ENCODE data around the gene AGAP2.
"Not testable (repeated sequence)": the region's sequence is repeated elsewhere in the genome, so short reads cannot be mapped to it uniquely, and the experiment has no call there.

Gene AGAP2

DNA sequence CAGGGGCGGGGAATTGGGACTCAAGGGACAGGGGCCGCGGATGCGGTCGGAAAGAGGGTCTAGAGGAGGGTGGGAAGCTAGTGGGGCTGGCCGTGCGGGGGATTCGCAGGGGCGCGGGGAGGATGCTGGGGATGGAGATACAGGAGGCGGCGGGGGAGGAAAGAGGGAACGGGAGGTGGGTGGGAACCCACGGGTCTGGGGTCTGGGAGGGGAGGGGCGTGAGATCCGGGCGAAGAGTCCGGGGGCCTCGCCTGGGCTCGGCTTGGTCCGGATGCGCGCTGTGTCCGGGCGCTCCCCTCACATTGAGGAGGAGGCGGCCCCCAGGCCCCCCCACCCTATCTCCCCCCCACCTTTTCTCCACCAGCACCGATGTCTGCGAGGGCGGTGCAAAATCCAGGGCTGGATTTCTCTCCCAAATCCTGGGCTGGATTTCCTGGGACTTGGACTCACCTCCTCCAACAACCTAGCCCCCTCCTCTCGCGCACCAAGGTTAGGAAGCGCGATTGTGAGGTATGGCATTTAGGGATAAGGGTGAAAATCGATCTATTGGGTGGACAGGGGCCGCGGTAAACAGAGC lies at the start of gene AGAP2:
Gene AGAP2, minus strand, starts transcription at position 82 of the 577 bp plus-strand sequence. CDS start 496 bp downstream, outside the sequence.
- peak; percentile 26 for DNase-seq

DNA sequence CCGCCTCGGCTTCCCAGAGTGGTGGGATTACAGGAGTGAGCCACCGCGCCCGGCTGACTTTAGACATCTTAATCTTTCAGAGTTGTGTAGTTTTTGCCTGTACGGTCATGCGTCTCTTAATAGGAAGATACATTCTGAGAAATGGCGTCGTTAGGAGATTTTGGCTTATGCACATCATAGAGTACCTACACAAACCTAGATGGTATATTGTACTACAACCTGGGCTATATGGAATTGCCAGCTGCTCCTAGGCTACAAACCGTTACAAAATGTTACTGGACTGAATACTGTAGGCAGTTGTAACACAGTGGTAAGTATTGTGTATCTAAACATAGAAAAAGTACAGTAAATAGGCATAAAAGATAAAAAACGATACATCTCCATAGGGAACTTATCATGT lies 45.3 kb upstream of the AGAP2 start:
- DNase-seq: no peak

DNA sequence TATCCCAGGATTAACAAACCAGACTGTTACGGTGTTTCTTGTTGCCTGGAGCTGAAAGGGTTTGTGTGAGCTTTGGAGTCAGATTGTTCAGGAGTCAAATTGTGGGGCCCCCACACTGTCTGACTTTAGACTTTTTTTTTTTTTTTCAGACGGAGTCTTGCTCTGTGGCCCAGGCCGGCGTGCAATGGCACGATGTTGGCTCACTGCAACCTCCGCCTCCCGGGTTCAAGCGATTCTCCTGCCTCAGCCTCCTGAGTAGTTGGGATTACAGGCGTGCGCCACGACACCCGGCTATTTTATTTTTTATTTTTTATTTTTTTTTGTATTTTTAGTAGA lies 44.9 kb upstream of the AGAP2 start:
- no peak for DNase-seq

DNA sequence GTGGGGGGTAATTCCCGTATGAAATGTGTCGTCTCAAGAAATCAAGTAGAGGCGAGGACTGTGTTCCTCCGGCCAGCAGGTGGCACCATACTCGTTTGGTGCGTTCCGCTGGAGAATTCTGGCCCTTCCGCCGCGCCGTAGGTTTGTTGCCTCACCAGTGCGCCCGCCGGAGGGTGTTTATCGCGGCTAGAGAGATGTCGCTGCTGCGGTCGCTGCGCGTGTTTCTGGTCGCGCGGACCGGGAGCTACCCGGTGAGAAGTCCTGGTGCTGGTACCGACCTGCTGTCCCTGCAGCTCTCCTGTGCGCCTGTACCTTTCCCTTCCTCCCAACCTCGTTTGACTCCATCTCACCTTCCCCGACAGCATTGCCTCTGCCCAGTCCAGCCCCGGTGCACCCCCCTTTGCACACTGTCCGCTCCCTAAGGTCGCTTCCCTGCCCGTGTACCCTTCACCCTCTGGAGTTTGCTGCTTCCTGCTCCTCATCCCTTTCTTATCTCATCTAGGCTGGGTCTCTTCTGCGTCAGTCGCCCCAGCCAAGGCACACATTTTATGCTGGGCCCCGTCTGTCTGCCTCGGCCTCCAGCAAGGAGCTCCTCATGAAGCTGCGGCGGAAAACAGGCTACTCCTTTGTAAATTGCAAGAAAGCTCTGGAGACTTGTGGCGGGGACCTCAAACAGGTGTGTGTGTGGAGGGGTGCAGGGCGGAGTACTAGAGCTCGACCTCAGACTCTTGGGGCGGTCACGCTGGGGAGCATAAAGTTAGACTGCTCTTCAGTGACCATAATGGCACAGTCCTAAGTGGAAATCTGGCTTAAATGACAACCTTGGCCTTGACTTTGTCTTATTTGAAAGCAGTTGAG lies 44.3 kb upstream of the AGAP2 start, which contains the start of gene TSFM:
Gene TSFM, plus strand, starts transcription at position 180 of the 858 bp plus-strand sequence. Its CDS starts 15 bp downstream, at position 195.
- peak; percentile 95 for DNase-seq

DNA sequence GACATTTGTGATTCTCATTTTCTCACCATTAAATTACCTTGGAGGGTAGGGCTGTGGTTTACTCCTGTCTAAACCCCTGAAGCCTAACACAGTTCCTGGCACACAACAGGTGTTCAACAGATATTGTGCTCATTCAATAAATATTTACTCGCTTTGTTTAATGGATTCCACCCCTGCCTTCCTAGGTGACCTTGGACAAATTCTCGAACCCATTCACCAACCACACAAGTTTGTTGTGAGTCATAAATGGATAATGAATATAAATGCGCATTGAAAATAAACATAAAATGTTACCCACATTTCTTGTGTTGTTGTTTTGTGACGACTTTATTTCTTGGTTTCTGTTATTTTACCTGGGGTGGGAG lies 43.7 kb upstream of the AGAP2 start:
- DNase-seq: no peak

DNA sequence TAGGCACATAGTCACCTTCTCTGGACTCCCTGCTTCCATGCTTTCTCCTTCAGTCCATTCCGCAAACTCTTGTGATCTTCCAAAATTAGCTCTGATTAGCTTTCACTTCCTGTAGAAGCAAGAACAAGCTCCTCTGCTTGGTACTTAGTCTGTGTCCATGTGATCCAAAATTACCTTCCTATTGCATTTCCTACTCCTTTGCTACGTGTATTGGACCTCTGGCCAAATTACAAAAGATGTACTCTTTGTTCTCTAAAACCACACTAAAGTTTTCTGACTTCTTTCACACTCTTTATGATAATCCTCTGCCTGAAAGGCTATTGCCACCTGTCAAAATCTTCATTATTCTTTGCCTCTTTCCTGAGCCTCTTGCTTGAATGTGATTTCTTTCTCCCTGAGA lies 43.3 kb upstream of the AGAP2 start:
- no peak for DNase-seq

DNA sequence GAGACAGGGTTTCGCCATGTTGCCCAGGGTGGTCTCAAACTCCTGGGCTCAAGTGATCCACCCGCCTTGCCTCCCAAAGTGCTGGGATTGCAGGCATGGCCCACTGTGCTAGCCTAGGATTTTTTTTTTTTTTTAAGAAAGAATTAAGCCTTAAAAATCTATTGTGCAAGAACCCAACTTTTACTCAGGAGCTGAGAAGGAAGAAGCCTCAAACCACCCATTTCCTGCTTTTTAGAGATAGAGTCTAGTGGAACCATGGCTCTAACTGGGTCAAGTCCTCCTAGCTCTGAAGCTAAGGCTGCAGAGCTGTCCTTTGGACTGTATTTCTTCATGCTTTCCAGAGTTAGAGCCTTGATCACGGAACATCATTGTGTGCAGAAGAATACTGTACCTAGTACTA lies 42.7 kb upstream of the AGAP2 start:
- DNase-seq: no peak

DNA sequence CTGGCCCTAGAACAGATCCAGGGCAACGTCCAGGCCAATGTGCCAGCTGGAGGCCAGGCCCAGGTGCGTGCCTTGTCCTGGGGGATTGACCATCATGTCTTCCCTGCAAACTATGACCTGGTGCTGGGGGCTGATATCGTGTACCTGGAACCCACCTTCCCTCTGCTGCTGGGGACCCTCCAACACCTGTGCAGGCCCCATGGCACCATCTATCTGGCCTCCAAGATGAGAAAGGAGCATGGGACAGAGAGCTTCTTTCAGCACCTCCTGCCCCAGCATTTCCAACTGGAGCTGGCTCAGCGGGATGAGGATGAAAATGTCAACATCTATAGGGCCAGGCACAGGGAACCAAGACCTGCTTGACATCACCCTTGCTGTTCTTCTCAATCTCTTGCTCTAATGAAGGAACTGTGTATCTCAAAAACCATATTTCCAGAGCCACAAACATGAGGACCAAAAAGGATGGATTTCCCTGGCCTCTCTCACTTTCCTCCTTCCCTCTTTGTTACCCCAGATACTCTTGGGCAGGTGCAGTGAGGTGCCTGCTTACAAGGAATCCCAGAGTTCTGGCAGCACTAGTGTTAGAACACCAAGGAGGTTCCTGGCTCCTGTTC lies 41.8 kb upstream of the AGAP2 start:
- no peak for DNase-seq

DNA sequence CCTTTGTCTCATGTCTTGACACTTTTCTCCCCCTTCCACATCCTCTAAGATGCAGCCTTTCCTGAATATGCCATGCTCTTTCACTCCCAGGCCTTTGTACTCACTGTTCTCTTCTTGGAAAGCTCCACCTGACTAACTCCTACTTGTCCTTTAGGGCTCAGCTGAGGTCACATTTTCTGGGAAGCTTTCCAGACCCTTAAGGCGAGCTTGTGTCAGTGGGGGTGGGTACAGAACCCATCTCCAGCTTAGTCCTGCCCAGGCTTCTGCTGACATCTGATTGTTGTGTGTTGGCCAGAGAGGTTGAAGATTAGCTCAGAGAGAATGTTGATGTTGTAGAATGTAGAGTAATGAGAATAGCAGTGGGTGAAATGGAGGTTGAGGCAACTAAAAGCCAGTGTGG lies 41.2 kb upstream of the AGAP2 start:
- DNase-seq: no peak

DNA sequence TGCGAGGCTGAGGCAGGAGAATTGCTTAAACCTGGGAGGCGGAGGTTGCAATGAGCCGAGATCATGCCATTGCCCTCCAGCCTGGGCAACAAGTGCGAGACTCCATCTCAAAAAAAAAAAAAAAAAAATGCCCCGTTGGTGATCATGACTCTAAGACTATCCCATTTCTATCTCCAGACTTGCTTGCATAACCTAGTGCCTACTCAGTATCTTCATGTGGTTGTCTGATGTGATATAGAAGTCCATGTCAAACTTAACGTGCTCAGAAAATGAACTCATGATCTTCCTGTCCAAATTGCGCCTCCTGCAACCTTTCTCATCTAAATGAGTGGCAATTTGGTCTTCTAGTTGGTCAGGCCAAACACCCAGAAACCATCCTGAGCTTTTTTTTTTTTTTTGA lies 39.4 kb upstream of the AGAP2 start:
- no peak for DNase-seq

DNA sequence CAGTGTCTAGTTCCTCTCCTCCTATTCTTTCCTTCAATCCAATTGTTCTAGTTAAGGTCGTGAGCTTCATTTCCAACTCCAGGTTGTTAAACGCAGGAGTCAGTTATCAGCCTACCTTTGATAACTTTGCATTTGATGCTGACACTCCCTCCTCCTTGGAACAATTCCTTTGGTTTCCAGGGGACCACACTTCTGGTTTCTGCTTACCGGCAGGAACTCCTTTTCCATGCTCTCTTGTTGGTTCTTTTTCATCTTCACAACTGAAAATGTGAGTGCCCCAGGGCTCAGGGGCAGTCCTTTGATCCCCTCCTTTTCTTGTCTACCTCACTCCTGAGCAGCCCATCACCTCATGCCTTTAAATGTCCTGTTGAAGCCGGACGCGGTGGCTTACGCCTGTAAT lies 38.8 kb upstream of the AGAP2 start:
- no peak for DNase-seq

DNA sequence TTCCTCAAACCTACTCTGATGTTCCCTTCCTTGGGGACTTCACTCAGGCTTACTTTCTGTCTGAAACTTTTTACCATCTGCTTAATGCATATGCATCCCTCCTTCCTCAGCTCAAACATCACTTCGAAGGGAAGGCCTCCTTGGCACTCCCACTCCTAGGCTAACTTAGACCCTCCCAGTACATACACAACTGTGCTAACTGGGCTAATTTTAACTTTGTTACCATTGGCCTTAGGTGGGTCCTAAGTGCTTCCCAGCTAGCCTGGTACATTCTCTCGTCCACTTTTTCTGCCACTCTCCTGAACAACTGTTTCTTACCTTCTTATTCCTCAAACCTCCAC lies 37.7 kb upstream of the AGAP2 start:
- DNase-seq: no peak

DNA sequence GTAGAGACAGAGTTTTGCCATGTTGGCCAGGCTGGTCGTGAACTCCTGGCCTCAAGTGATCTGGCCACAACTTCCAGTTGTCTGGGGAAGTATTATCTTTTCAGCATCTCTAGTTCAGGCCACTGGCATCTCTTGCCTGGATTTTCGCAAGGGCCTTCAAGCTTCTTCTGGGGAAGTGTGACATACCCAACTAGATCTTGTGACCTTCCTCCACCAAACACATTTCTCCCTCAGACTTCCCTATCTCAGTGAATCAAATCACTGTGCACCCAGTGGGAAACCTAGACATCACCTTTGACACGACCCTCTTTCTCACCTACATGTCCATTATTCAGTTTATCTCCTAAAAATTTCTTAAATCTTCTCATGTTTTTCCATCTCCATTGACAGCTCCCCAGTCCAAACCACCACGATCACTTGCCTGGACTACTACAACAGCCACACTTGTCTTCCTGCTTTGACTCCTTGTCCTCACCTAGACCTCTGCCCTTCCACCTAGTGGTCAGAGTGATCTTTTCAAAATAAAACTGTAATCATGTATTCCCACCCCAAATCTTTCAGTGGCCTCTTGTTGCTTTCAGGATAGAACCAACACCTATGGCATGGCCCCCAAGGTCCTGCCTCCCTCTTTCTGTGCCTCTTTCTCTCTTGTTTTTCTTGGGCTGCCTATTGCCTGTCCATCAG lies 37.2 kb upstream of the AGAP2 start:
- DNase-seq: no peak

DNA sequence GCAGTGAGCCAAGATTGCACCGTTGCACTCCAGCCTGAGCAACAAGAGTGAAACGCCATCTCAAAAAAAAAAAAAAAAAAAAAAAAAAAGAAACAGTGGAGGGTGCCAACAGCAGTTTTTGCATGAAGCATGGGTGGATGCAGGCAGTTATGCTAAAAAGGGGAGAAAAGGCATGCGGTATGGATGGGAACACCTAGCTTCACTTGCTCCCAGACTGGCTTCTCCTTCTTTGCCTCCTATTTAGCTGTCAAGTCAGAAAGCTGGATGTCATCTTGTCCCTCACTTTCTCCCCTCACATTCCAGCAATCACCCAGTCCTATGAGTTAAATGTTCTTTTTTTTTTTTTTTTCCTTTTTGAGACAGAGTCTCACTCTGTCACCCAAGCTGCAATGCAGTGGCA lies 36.5 kb upstream of the AGAP2 start:
- DNase-seq: no peak

DNA sequence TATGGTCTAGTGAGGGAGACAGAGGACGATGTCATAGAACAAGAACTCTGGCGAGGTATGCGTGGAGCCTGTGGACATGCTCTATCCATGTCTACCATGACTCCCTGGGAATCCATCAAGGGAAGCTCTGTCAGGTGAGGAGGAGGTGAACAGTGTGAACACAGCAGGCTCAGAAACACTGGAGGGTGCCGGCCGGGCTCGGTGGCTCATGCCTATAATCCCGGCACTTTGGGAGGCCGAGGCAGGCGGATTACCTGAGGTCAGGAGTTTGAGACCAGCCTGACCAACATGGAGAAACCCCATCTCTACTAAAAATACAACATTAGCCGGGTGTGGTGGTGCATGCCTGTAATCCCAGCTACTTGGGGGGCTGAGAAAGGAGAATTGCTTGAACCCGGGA lies 36.1 kb upstream of the AGAP2 start:
- DNase-seq: not testable (repeated sequence)

DNA sequence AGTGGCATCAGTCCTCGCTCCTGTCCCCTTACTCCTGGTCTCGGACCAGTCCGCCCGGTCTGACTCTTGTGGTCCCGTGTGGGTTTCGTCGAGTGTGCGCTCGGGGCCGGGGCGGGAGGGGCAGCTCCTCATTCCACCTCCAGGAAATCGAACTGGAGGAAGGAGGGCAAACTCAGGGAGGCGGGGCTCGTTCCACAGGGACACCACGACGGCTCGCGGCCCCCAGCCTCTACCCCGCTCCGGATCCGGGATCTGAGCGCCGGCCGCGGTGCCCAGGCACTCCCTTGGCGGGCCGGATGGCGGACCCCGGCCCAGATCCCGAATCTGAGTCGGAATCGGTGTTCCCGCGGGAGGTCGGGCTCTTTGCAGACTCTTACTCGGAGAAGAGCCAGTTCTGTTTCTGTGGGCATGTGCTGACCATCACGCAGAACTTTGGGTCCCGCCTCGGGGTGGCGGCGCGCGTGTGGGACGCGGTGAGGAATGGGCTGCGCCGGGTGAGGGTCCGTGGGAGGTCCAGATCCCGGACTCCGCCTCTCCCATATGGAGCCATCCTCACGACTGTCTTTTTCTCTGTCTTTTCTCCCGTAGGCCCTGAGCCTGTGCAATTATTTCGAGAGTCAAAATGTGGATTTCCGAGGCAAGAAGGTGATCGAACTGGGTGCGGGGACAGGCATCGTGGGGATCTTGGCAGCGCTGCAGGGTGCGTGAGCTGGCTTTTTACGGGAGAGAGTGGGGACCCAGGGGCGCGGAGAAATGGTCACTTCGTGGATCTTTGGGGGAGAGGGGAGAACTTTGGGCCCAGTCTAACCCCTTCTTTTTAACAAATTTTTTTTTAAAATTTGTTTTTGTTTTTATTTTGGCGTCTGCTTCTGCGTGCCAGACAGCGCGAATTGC lies 34.1 kb upstream of the AGAP2 start, which contains the start of gene EEF1AKMT3:
Gene EEF1AKMT3, plus strand, starts transcription at position 186 of the 894 bp plus-strand sequence. Its CDS starts 111 bp downstream, at position 297.
- DNase-seq: no peak

DNA sequence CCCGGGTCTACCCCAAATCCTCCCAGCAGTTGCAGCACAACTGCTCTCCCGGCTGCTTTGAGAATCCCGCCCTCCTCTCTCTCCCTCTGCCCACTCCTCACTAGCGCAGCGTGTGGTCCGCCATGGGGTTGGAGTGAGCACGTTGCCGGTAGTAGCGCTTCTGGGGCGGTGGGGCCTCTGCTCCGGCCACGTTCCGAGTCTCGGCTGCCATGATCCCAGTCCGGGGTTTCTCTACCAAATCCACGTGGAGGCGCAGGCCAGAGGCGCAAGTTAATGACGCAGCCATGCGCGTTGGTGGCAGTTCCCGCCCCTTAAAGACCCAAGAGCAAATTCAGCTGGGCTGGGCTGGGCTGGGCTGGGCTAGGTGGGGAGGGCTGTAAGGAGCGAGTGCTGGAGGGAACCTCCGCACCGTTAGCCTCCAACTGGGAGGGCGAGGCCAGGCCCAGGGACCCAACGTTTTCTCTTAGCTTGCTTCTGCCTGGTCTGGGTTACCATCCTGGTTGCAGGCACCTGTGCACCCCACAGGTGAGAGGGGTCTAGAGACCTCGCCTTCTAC lies 33.4 kb upstream of the AGAP2 start, which contains the start of gene METTL1:
Gene METTL1, minus strand, starts transcription at position 233 of the 556 bp plus-strand sequence. Its CDS starts 22 bp downstream, at position 211.
- peak; percentile 82 for DNase-seq

DNA sequence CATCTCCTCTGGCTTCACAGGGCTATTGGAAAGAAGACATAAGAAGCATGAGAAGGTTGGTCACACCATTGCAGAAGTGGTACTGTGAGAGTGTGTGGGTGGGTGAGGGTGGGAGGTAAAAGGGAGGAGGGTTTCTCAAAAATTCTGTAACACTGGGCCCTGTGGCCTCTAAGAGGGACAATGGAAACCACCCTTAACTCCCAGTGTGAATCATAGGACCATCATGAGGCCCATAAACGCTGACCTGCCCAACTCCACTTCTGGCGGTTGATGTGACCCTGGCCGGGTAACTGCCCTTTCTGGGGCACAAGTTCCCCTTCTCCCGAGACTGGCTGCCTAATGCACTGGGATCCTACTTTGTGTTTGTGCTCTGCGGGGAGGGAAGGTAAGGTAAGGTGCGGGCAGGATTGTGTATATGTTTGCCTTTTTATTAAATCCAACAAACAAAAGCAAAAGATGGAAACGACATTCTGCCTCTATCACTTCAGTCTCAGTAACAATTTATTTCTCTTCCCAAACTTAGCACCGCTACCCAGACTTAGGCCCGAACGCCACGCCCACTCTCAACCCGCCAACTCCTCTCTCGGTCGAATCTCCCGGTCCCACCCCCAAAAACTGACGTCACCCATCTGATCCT lies 32.8 kb upstream of the AGAP2 start:
- DNase-seq: peak; percentile 70

DNA sequence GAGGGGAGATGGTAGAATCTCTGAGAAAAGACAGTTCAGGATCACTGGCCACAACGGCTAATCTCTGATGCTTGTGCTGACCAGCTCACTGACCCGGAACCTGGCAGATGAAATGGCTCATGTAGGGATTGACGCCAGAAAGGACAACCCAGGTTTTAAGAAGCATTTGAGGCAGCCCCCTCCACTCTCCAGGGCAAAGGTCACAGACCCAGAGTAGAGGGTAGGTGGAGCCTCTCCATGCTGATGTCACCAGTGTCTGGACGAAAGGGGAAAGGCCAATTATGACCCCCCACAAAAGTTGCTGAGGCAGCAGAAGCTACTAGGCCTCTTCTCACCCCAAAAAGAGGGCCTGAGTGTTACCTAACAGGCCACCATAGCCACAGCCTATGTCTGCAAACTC lies 32.2 kb upstream of the AGAP2 start:
- DNase-seq: no peak

DNA sequence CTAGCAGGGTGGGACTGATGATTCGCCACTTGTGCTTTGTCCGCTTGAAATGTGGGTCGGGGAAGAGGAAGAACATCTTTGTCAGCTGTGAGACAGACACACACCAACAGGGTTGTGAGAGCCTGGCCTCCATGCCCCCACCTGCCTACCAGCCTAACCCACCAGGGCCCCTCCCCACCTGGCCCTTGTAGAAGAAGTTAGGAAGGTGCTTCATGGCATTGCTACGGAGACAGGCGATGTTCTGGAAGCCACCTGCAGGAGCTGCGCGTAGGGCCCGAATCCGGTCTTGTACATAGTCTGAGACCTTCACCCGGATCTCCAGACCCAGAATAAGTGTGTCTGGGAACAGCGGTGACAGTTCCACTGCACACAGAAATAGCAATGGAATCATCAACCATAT lies 31.1 kb upstream of the AGAP2 start:
- DNase-seq: no peak

DNA sequence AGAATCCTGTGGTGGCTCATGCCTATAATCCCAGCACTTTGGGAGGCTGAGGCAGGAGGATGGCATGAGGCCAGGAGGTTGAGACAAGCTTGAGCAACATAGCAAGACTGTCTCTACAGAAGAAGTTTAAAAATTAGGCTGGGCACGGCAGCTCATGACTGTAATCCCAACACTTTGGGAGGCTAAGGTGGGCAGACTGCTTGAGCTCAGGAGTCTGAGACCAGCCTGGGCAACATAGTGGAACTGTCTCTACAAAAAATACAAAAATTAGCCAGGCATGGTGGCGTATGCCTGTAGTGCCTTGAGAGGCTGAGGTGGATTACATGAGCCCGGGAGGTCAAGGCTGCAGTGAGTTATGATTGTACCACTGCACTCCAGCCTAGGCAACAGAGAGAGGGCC lies 29.3 kb upstream of the AGAP2 start:
- no peak for DNase-seq

DNA sequence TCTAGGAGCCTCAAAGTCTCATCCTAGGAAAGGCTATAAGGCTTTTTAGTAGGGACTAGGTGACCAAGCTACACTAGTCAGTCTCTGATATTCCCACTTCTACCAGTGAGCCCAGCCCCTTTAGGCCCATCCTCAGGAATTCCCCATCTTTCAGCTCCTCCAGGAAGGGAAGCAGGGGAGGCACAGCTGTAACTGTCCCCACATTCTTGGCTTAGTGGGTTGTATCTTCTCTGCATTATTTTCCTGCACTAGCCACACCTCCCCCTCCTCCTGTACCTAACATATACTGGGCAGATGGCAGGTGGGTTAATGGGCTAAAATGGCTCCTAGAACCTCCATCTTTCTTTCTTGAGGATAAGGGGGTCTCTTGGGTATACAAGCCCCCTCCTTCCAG lies 28.8 kb upstream of the AGAP2 start:
- DNase-seq: no peak
